ENCODE measurements around the gene MBP.
"Not testable (repeated sequence)": the region's sequence is repeated elsewhere in the genome, so short reads cannot be mapped to it uniquely, and the experiment has no call there.

The MBP gene

DNA sequence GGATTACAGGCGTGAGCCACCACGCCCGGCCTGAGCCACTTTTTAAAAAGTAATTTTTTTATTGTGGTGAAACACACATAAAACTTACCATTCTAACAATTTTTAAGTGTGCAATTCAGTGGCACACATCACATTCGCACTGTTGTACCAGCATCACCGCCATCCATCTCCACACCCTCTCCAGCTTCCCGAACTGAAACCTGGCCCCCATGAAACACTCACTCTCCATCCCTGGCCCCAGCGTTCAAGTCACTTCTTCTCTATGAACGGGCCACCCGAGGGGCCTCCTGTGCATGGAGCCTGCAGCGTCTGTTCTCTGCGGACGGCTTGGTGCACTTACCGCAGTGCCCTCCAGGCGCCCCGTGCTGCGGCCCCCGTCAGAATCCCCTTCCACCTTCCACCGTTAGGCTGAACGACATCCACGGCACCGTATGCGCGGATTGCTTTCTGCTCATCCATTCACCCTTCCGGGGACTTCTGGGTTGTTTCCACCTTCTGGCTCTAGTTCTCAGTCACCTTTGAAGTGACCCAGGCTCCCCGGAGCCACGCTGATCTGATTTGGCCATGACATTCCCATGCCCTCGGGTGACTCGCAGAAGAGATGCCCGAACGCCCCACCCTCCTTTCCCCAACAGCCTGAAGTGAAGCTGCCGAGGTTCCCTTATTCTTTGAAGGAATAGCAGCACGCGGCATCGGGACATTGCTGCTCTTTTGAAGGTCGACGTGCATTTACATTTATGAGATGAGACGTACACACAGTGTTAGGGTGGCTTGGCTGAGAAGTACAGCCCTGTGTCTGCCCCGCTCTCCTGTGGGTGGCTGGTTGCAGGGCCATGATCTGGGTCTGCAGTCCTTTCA, 134.4 kb downstream of the MBP start:
- ATAC-seq, result no peak
- no peak for DNase-seq (ENCODE audit: low spot score in 2 of 2)
- peaks cover 7% of the 10 kb centered on the region for H3K36me3 Mint-ChIP-seq
- H3K4me1 Mint-ChIP-seq, result peaks cover under 1% of the 10 kb centered on the region
- no peak overlapping the region for H3K4me3 Mint-ChIP-seq
- no peak overlapping the region for H3K27ac Mint-ChIP-seq
- no peaks in the 10 kb centered on the region for H3K9me3 Mint-ChIP-seq

- Mint-ChIP-seq H3K4me3 (no peak overlapping the region), H3K36me3 (peaks cover 7% of the 10 kb centered on the region), H3K4me1 (peaks cover 5% of the 10 kb centered on the region), H3K27ac (no peak overlapping the region), H3K9me3 (no peaks in the 10 kb centered on the region)
- no peak for DNase-seq (ENCODE audit: low spot score in 2 of 2)
- ATAC-seq, result no peak
Measured at GRCh38 chr18:76996429-76996828, 136.2 kb downstream of the MBP start.

DNA sequence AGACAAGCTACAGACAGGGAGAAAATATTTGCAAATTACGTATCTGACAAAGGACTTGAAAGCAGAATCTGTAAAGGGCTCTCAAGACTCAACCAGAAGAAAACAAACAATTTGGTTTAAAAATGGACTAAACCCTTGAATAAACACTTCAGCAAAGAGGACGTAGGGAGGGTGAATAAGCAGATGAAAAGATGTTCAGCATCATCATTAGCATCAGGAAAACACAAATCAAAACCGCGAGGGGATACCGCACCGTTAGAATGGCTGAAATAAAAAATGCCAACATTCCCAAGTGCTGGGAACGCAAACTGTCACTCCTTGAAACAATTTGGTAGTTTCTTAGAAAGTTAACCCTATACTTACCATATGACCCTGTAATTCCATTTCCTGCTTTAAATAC, 136.7 kb downstream of the MBP start:
- DNase-seq (ENCODE audit: low spot score in 2 of 2) (no peak), ATAC-seq (no peak)
- no peak overlapping the region for H3K4me3 Mint-ChIP-seq
- H3K27ac Mint-ChIP-seq, result no peak overlapping the region
- no peaks in the 10 kb centered on the region for H3K9me3 Mint-ChIP-seq
- peaks cover 8% of the 10 kb centered on the region for H3K4me1 Mint-ChIP-seq
- peaks cover 7% of the 10 kb centered on the region for H3K36me3 Mint-ChIP-seq

- Mint-ChIP-seq H3K27ac (no peak overlapping the region), H3K4me3 (no peak overlapping the region), H3K4me1 (peaks cover 15% of the 10 kb centered on the region), H3K9me3 (no peaks in the 10 kb centered on the region), H3K36me3 (peaks cover 7% of the 10 kb centered on the region)
- DNase-seq (ENCODE audit: low spot score in 2 of 2) (no peak), ATAC-seq (peak; percentile 51)
Measured at GRCh38 chr18:76994086-76994654, 138.4 kb downstream of the MBP start.

GRCh38 chr18:76993573-76993972, 139.0 kb downstream of the MBP start:
- no peak for ATAC-seq
- H3K36me3 Mint-ChIP-seq, result peaks cover 3% of the 10 kb centered on the region

GRCh38 chr18:76993085-76993382, 139.5 kb downstream of the MBP start:
- no peaks in the 10 kb centered on the region for H3K9me3 Mint-ChIP-seq
- no peak for ATAC-seq
- H3K4me1 Mint-ChIP-seq, result peaks cover 19% of the 10 kb centered on the region
- DNase-seq (ENCODE audit: low spot score in 2 of 2), result no peak
- no peak overlapping the region for H3K27ac Mint-ChIP-seq
- no peaks in the 10 kb centered on the region for H3K36me3 Mint-ChIP-seq
- no peak overlapping the region for H3K4me3 Mint-ChIP-seq

More at GRCh38 chr18:76993573-76993972, 139.0 kb downstream of the MBP start:
- Mint-ChIP-seq H3K27ac (no peak overlapping the region), H3K4me3 (no peak overlapping the region), H3K9me3 (no peaks in the 10 kb centered on the region), H3K4me1 (peaks cover 15% of the 10 kb centered on the region)
- DNase-seq (ENCODE audit: low spot score in 2 of 2), result no peak

DNA sequence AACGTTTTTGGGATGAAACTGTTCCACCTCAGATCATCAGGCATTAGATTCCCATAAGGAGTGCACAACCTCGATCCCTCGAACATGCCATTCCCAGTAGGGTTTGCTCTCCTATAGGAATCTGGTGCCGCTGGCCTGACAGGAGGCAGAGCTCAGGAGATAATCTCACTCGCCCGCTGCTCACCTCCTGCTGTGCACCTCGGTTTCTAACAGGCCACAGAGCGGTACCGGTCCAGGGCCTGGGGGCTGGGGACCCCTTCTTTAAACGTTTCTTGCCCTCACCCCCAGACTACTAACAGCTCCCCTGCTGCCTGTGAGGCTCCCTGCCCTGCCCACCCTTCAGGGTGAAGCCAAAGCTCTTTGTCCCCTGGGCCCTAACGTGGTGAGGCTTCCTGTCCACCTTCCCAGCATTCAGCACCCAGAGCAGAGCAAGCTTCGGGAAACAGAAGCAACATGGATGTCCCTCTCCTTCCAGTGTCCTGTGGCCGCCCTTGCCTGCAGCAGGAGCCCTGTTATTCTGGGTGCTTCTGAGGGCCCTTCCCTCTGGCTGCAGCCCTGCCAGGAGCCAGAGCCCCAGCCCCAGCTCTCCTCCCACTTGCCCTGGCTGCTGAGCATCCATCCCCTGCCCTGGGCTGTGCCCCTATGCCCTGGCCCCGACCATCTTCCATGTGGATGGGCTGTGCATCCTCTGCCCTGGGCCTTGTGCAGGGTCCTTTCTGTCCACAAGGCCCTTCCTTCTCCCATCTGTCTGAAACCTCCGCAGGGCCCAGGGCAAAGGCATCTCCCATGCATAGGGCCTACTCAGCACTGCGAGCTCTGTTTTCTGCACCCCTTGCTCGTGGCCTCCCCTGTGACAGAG, 140.1 kb downstream of the MBP start:
- no peaks in the 10 kb centered on the region for H3K9me3 Mint-ChIP-seq
- no peaks in the 10 kb centered on the region for H3K36me3 Mint-ChIP-seq
- peaks cover 21% of the 10 kb centered on the region for H3K4me1 Mint-ChIP-seq
- no peak overlapping the region for H3K4me3 Mint-ChIP-seq
- H3K27ac Mint-ChIP-seq, result no peak overlapping the region
- no peak for DNase-seq (ENCODE audit: low spot score in 2 of 2)
- ATAC-seq, result no peak

GRCh38 chr18:76991021-76991688, 141.4 kb downstream of the MBP start:
- Mint-ChIP-seq H3K4me3 (no peak overlapping the region), H3K9me3 (no peaks in the 10 kb centered on the region), H3K4me1 (peaks cover 21% of the 10 kb centered on the region), H3K36me3 (no peaks in the 10 kb centered on the region), H3K27ac (no peak overlapping the region)
- DNase-seq (ENCODE audit: low spot score in 2 of 2) (no peak), ATAC-seq (no peak)

- H3K9me3 Mint-ChIP-seq; H3K36me3 Mint-ChIP-seq; H3K27ac Mint-ChIP-seq; H3K4me3 Mint-ChIP-seq; DNase-seq (ENCODE audit: low spot score in 2 of 2); ATAC-seq: not testable (repeated sequence)
- H3K4me1 Mint-ChIP-seq, result peaks cover 21% of the 10 kb centered on the region
Measured at GRCh38 chr18:76990343-76991020, 142.1 kb downstream of the MBP start.

- ATAC-seq (no peak), DNase-seq (ENCODE audit: low spot score in 2 of 2) (no peak)
- Mint-ChIP-seq H3K27ac (no peak overlapping the region), H3K4me1 (peaks cover 21% of the 10 kb centered on the region), H3K4me3 (no peak overlapping the region), H3K36me3 (no peaks in the 10 kb centered on the region), H3K9me3 (no peaks in the 10 kb centered on the region)
Measured at GRCh38 chr18:76989647-76990190, 142.9 kb downstream of the MBP start.

DNA sequence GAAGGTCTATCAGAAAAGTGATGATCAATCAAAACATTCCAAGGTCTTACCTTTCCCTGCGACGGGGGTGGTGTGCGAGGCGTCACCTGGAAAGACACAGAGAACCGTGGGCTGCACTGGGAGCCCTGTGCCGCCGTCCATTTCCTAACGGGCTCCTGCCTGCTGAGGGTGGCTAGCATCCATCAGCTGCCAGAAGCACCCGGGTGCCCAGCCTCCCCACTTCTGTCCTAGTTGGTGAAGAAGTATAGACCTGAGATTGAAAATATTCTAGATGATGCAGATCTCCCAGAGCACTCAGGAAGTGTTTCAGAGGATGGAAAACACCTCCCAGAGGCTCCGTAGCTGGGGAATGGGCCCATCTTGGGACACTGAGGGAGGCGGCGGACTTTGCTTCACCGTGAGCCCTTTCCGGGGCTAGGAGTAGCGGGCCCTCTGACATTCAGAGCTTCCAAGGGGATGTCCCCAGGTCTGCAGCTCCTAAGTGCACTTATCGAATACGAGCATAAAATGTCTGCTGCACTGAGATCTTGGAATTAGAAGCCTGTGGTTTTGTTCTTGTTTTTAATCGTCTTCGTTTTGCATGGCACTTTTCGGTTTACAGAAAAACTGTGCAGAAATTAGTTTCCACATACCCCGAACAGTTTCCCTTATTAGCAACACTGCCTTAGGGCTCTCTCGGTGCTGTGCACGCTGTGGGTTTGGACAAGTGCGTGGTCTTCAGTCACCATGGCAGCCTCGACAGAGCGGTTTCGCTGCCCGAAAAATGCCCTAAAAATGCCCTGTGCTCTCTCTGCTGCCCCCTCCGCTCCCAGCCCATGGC, 143.5 kb downstream of the MBP start:
- H3K36me3 Mint-ChIP-seq, result no peaks in the 10 kb centered on the region
- no peak overlapping the region for H3K4me3 Mint-ChIP-seq
- no peaks in the 10 kb centered on the region for H3K9me3 Mint-ChIP-seq
- ATAC-seq (peak; percentile 64), DNase-seq (ENCODE audit: low spot score in 2 of 2) (no peak)
- peaks cover 21% of the 10 kb centered on the region for H3K4me1 Mint-ChIP-seq
- H3K27ac Mint-ChIP-seq, result no peak overlapping the region

GRCh38 chr18:76988031-76988826, 144.4 kb downstream of the MBP start:
- no peak for DNase-seq (ENCODE audit: low spot score in 2 of 2)
- no peaks in the 10 kb centered on the region for H3K36me3 Mint-ChIP-seq
- peaks cover 24% of the 10 kb centered on the region for H3K4me1 Mint-ChIP-seq
- no peak for ATAC-seq
- no peak overlapping the region for H3K4me3 Mint-ChIP-seq
- H3K9me3 Mint-ChIP-seq, result no peaks in the 10 kb centered on the region
- H3K27ac Mint-ChIP-seq, result no peak overlapping the region

DNA sequence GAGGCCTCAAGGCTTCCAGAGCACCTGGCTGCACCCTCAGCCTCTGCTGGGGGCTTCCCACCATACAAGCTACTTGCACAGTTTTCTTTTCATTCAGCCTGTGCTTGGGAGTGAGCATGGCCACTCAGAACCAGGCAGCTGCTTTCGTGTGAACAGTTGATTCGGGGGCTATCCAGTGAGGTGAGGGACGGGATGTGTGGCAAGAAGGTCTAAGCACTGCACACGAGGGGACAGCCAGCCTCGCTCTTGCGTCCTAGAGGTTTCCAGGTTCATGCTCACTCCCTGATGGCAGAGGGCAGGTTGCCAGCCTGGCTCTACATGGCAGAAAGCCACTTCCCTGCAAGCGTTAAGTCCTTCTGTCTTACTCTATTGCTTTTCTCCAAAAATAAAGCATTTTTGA, 146.2 kb downstream of the MBP start:
- Mint-ChIP-seq H3K4me1 (peaks cover 22% of the 10 kb centered on the region), H3K27ac (no peak overlapping the region)
- ATAC-seq, result no peak

More for the DNA sequence above, 146.2 kb downstream of the MBP start:
- H3K4me3 Mint-ChIP-seq, result no peak overlapping the region
- no peak for DNase-seq (ENCODE audit: low spot score in 2 of 2)
- H3K36me3 Mint-ChIP-seq, result no peaks in the 10 kb centered on the region
- H3K9me3 Mint-ChIP-seq, result no peaks in the 10 kb centered on the region
